Esophagus muscularis mucosa (tissue), 4 donors: ENCODE measurements around the gene KCNAB2. TPM values are rescaled to one million over a fixed set of nuclear protein-coding genes. Genes with fewer than 3 reads are reported as not detected.

Experiments
- DNase-seq: peaks from one replicate; pipeline ENCODE4 v3.0.0-alpha.2; 2017; ENCODE audit errors: extremely low spot score
- H3K27ac ChIP-seq, 4 donors: fragments of 200-600 bp; sonication (generic); replicated peaks in 1 of 4; 1 replicate in 3 of 4; 2 replicates in 1 of 4; pipeline ENCODE4 v1.5.1; 2016 to 2019; ENCODE audit warnings: mild to moderate bottlenecking in 1 of 4
- H3K27me3 ChIP-seq, 4 donors: fragments of 200-600 bp; sonication (generic); one replicate each; pipeline versions ENCODE4 v1.5.1 to v1.6.0; 2016 to 2019
- H3K36me3 ChIP-seq, 4 donors: fragments of 200-600 bp; sonication (generic); one replicate each; pipeline ENCODE4 v1.5.1; 2016 to 2019
- H3K4me1 ChIP-seq, 4 donors: fragments of 200-600 bp; sonication (generic); one replicate each; pipeline ENCODE4 v1.5.1; 2016 to 2019
- H3K4me3 ChIP-seq, 4 donors: fragments of 200-600 bp; sonication (generic); 1 replicate in 2 of 4; 2 replicates in 2 of 4; pipeline ENCODE4 v1.5.1; 2016 to 2019; ENCODE audit warnings: mild to moderate bottlenecking in 4 of 4, moderate library complexity in 1 of 4
- H3K9me3 ChIP-seq, 4 donors: fragments of 200-600 bp; sonication (generic); 1 replicate in 3 of 4; 2 replicates in 1 of 4; pipeline ENCODE4 v1.5.1; 2016 to 2019
- CTCF ChIP-seq, 3 experiments: fragments of 200-600 bp in 2 of 3; fragments of 450-650 bp in 1 of 3; sonication (generic) in 2 of 3; IDR thresholded peaks; one replicate each; pipeline ENCODE4 v1.5.1; 2017 to 2019; ENCODE audit warnings: antibody characterized with exemption in 3 of 3, mild to moderate bottlenecking in 2 of 3, moderate library complexity in 1 of 3
- EP300 ChIP-seq: sonication (generic); formaldehyde crosslinking; IDR thresholded peaks from one replicate; pipeline ENCODE4 v1.6.1; 2017; ENCODE audit warnings: antibody characterized with exemption
- POLR2A ChIP-seq: fragments of 450-650 bp; IDR thresholded peaks from one replicate; pipeline ENCODE4 v1.6.1; 2017; ENCODE audit warnings: antibody characterized with exemption, moderate library complexity, mild to moderate bottlenecking, low read depth
- POLR2AphosphoS5 ChIP-seq, 2 donors: sonication (generic); formaldehyde crosslinking; IDR thresholded peaks; one replicate each; pipeline ENCODE4 v1.6.1; 2017; ENCODE audit warnings: antibody characterized with exemption in 2 of 2
- WGBS: methylation state at CpG from one replicate; pipeline ENCODE4 v1.1.5; 2018; 5-methylcytosine and 5-hydroxymethylcytosine counted together
- intact Hi-C: fragments of 100-400 bp; cut with DNase I; formaldehyde crosslinking; loops from one replicate; pipeline ENCODE4 v1.15.1; 2023
- total RNA-seq, 4 donors: library from RNA; depleted of rRNA; stranded (reverse); fragments of >200 nt; gene quantifications; one replicate each; pipeline versions ENCODE4 v1.1.0 to v1.2.1, GENCODE V29; 2016

Gene KCNAB2
- total RNA-seq, 4 donors from 2014 or later, result 10.4 to 19.3 (median 13.2) TPM

- TF ChIP-seq POLR2AphosphoS5 (IDR thresholded peaks at IDR 0.05) (no peak), EP300 (no peak), POLR2A (no peak), CTCF (IDR thresholded peaks at IDR 0.05) (no peak)
- no peak for DNase-seq
- Histone ChIP-seq H3K36me3 (peaks cover 0 to 18% (median 5%) of the 10 kb centered on the region in 4 donors), H3K27ac (no peak overlapping the region), H3K9me3 (no peaks in the 10 kb centered on the region), H3K27me3 (no peaks in the 10 kb centered on the region), H3K4me3 (no peak overlapping the region), H3K4me1 (no peaks in the 10 kb centered on the region)
- intact Hi-C loops, result no loop called here
- 89% methylated on average over 21 of the region's 25 CpGs for WGBS
These were observed 45.5 kb downstream of the KCNAB2 start for GRCh38 chr1:6090996-6091822.

- no peak for DNase-seq
- Histone ChIP-seq H3K27me3 (no peaks in the 10 kb centered on the region), H3K27ac (no peak overlapping the region), H3K4me1 (no peaks in the 10 kb centered on the region), H3K36me3 (peaks cover 0 to 18% (median 5%) of the 10 kb centered on the region in 4 donors), H3K4me3 (no peak overlapping the region), H3K9me3 (no peaks in the 10 kb centered on the region)
- intact Hi-C loops, result no loop called here
- 84% methylated on average over 10 of the region's 10 CpGs for WGBS
- TF ChIP-seq POLR2A (no peak), CTCF (IDR thresholded peaks at IDR 0.05) (no peak), POLR2AphosphoS5 (IDR thresholded peaks at IDR 0.05) (no peak), EP300 (no peak)
These were observed 46.1 kb downstream of the KCNAB2 start for GRCh38 chr1:6091823-6092109.

GRCh38 chr1:6092211-6092610 lies 46.5 kb downstream of the KCNAB2 start:
- Histone ChIP-seq H3K27ac (no peak overlapping the region), H3K4me1 (no peaks in the 10 kb centered on the region), H3K4me3 (no peak overlapping the region), H3K27me3 (no peaks in the 10 kb centered on the region), H3K9me3 (no peaks in the 10 kb centered on the region), H3K36me3 (peaks cover 0 to 18% (median 5%) of the 10 kb centered on the region in 4 donors)
- intact Hi-C loops, result no loop called here
- TF ChIP-seq CTCF (IDR thresholded peaks at IDR 0.05), result no peak
- no peak for TF ChIP-seq POLR2AphosphoS5 (IDR thresholded peaks at IDR 0.05)
- no peak for TF ChIP-seq POLR2A
- TF ChIP-seq EP300, result no peak
- no peak for DNase-seq
- 96% methylated on average over 4 of the region's 10 CpGs for WGBS

- intact Hi-C loops, result no loop called here
- no peak for DNase-seq
These were observed 47.4 kb downstream of the KCNAB2 start for GRCh38 chr1:6093071-6093470.

More at GRCh38 chr1:6093071-6093470, 47.4 kb downstream of the KCNAB2 start:
- H3K27me3 ChIP-seq, result no peaks in the 10 kb centered on the region
- TF ChIP-seq POLR2AphosphoS5 (IDR thresholded peaks at IDR 0.05) (no peak), CTCF (IDR thresholded peaks at IDR 0.05) (no peak), EP300 (no peak), POLR2A (no peak)
- peaks cover 0 to 2% (median 0%) of the 10 kb centered on the region in 4 donors for H3K4me1 ChIP-seq
- no peak overlapping the region for H3K4me3 ChIP-seq
- 79% methylated on average over 10 of the region's 10 CpGs for WGBS
- H3K27ac ChIP-seq, result no peak overlapping the region
- no peaks in the 10 kb centered on the region for H3K9me3 ChIP-seq
- H3K36me3 ChIP-seq, result peaks cover 0 to 18% (median 5%) of the 10 kb centered on the region in 4 donors
